SK-MEL-5 (cell line): ENCODE results near the gene APOL1. TPM values are rescaled to one million over a fixed set of nuclear protein-coding genes. Genes with fewer than 3 reads are reported as not detected.

Source experiments
- DNase-seq: peaks from one replicate; pipeline ENCODE4 v3.0.0-alpha.2; 2016; ENCODE audit warnings: low read depth, low spot score
- in situ Hi-C: cut with HindIII; loops from 2 replicates; pipeline ENCODE4 v1.10.0; 2016; ENCODE audit warnings: low sequenced_read_pairs, high pct_unique_total_duplicates, low pct_unique_long_range_greater_than_20kb
- total RNA-seq: library from RNA; depleted of rRNA; stranded (reverse); fragments of >200 nt; shearing (Covaris generic); gene quantifications from 2 replicates; pipeline ENCODE4 v1.2.3, GENCODE V29; 2014

Gene APOL1
- total RNA-seq, 1 experiment from 2014 or later = 2.6 TPM

DNA sequence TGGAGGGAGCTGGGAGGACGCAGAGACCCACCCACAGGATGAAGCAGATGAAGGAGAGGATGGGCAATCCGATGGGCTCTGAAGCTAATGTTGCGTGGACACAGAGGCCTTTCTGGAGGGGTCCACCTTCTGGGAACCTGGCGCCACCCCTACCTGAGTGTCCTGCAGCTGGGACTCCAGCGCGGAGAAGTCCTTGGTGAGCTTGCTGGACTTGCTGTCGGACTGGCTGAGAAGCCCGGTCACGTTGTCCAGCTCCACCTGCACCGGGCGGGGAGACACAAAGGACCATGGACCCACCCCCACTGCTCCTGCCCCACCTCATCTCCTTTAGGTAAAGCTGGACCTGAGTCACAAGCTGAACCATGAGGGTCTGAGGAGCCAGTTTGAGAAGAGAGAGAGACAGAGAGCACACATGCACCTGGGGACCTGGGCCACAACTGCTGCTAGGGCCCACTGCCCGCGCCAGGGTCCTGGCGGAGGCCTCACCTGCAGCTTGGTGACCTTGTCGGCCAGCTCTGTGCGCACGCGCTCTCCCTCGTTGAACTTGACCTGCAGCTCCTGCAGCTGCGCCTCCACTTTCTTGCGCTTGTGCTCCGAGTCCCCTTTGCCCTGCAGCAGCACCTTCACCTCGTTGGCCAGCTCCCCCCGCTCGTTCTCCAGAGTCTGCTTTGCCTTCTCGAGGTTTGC is 40.8 kb downstream of the APOL1 start:
- no peak for DNase-seq
- in situ Hi-C loops = no loop called here

DNA sequence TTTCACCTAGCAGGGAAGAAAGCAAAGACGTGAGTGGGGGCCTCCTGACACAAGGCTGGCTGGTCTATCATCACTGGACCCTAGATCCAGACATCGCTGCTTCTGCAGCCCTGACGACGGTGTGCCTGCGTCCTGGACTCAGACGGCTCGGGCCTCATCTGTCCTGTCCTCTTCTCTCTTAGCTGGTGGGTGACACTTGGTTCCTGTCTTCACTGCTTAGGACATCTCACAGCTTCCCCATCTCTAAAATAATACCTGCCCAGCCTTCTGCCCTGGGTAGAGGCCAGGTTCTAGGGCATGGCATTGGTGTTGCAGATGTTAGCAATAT is 41.3 kb downstream of the APOL1 start:
- in situ Hi-C loops = no loop called here
- no peak for DNase-seq

- in situ Hi-C loops = no loop called here
- no peak for DNase-seq
Measured at GRCh38 chr22:36294801-36295200, 41.9 kb downstream of the APOL1 start.

DNA sequence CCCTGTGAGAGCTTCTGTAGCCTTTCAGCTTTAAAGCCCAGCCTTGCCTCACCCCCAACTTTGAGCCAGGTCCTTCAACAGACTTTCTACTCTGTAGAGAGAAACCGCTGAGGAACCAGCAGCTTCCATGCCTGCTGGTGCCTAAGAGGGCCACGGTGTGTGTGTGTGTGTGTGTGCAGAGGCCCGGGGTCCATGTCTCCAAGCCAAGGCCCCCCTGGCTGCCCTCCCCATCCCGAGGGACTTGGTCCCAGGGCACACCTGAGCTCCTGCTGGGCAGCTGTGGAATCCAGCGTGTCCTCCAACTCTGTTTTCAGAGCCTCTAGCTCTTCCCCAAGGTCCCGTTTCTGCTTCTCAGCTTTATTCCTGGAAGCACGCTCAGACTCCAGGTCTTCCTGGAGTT is 42.3 kb downstream of the APOL1 start:
- in situ Hi-C loops = no loop called here
- no peak for DNase-seq

DNA sequence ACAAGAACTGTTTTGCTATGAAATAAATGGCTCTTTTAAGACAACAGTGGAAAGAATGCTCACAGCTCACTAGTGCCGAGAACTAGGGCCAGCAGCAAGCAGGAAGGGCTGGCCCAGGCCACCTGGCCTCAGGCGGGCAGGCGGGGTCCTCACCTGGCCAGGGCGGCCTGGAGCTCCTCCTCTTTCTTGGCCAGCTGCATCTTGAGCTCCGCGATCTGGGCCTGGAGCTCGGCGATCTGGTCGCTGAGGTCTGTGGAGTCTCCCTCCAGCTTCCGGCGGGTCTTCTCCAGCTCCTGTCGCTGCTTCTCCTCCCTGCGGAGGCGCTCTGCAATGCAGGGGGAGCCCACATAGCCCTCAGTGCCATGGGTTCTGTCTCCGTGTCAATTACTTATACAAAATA is 43.8 kb downstream of the APOL1 start:
- DNase-seq = no peak

DNA sequence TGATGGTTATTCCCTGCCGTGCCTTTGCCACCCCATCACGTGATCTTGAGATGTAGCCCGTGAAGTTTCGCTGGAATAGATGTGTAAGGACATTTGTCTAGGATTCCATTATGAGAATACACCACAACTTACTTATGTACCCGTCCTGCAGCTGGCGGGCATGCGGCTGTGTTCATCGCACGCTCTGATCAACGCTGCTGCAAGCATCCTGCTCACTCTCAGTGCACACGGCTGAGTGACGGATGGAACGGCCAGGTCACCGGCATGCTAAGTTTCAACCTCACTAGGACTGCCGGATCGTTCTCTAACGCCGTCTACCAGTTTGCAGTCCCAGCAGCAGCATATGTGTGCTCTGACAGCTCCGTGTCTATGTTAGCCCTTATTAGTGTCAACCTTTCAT is 44.6 kb downstream of the APOL1 start:
- in situ Hi-C loops = no loop called here
- no peak for DNase-seq

More for the DNA sequence above, 43.8 kb downstream of the APOL1 start:
- in situ Hi-C loops = no loop called here

DNA sequence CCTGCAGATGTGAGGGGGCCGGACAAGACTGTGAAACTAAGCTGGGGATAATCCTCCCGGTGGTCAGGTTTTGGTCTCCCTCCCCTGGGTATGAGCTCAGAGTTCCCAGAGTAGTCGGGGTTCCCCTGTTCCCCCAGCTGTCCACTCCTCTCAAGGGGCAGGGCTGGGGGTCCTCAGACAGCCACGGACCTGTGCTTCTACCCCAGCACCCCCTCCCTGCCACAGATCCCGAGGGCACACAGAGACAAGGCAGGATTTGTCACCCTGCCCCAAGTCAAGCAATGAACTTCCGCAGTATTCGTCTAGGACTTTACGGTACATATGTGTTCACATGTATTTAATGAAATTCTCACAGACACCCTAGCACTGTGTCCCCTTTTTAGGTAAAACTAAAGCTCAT is 45.2 kb downstream of the APOL1 start:
- in situ Hi-C loops = no loop called here
- no peak for DNase-seq

DNA sequence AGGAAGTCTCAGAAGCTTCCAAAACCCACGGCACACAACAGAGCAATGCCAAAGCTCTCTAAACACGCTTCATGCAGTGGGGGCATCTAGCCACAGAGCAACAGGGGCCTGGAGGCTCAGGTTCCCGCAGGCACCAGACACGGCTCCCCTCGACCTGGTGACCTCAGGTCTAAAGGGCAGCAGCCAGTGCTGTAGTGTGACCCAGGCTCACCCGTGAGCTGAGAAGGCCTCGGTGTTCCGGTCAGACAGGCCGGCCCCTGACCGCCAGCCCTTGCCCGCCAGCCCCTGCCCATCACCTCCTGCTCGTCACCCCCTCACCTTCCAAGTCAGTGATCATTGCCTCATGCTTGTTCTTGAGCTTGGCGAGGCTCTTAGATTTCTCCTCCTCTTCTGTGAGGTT is 45.7 kb downstream of the APOL1 start:
- in situ Hi-C loops = no loop called here
- DNase-seq = no peak

GRCh38 chr22:36299295-36299694 is 46.4 kb downstream of the APOL1 start:
- no peak for DNase-seq
- in situ Hi-C loops = no loop called here

- in situ Hi-C loops = no loop called here
- DNase-seq = no peak
Measured at GRCh38 chr22:36299911-36300310, 47.0 kb downstream of the APOL1 start.

DNA sequence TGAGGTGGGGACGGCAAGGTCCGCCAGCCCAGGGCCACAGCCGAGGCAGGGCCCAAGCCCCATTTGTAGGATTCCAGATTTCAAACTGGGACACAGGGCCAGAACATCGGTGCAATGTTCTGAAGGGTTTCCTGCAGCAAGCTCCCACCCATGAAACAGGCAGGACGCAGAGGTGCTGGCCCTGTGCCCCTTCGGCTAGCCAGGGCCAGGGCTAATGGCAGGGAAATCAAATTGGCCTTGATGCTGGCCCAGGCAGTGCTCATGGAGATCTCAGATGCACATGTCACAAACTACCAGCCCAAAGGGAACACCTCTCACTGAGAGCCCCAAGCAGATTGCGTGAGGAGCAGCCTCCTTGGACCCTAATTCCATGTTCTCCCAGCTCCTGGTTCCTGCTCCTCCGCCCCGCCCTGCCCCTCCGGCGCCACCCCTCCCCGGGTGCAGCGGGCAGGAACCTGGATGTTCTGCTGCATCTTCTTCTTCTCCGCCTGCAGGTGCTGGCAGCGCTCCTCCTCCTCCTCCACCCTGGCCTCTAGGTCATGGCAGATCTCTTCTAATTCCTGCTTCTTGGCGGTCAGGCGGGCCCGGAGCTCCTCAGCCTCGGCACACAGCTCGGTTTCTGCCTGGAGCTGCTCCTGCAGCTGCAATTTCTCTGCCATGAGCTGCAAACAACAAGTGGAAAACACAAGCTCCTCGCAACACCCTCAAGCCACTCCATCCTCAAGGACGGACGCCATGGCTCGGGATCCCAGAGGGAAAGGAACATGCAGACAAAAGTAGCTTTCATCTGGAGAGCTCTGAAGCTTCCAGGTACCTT is 47.7 kb downstream of the APOL1 start:
- in situ Hi-C loops = no loop called here

GRCh38 chr22:36301384-36301828 is 48.5 kb downstream of the APOL1 start:
- in situ Hi-C loops = no loop called here
- peak; percentile 68 for DNase-seq

More for the DNA sequence above, 47.7 kb downstream of the APOL1 start:
- DNase-seq = no peak

- DNase-seq = no peak
- in situ Hi-C loops = no loop called here
Measured at GRCh38 chr22:36301851-36302250, 48.9 kb downstream of the APOL1 start.

DNA sequence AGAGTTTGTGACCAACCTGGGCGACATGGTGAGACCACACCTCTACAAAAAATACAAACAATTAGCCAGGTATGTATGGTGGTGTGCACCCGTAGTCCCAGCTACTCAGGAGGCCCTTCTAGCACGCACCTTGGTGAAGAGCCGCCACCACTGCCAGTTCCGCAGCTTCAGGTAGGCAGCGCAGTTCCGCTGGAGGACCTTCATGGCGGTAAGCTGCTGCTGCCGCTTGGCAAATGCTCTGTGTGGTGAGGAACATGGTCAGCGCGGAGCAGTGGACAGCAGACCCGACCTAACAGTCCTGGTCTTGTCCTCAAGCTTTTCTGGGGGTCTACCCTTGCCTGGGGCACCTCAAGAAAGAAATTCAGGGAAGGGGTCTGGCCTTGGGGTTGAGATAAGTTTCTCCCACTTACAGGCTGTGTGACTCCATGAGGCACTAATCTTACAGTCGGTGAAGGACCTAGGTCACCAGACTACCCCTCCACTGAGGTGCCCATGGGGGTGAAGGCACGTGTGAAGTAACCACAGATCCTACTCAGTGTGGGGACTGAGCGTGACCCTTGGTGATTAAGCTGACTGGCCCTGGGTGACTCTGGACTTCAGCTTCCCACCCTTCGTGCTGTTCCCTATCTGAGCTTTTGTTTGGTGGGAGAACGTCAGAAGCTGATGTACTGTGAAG is 49.6 kb downstream of the APOL1 start:
- in situ Hi-C loops = no loop called here
- no peak for DNase-seq

GRCh38 chr22:36303115-36303467 is 50.2 kb downstream of the APOL1 start:
- in situ Hi-C loops = no loop called here
- DNase-seq = no peak

- in situ Hi-C loops = no loop called here
- DNase-seq = no peak
Measured at GRCh38 chr22:36303874-36304273, 50.9 kb downstream of the APOL1 start.

- in situ Hi-C loops = no loop called here
- no peak for DNase-seq
Measured at GRCh38 chr22:36304429-36304828, 51.5 kb downstream of the APOL1 start.

- in situ Hi-C loops = no loop called here
Measured at GRCh38 chr22:36305813-36306212, 52.9 kb downstream of the APOL1 start.

DNA sequence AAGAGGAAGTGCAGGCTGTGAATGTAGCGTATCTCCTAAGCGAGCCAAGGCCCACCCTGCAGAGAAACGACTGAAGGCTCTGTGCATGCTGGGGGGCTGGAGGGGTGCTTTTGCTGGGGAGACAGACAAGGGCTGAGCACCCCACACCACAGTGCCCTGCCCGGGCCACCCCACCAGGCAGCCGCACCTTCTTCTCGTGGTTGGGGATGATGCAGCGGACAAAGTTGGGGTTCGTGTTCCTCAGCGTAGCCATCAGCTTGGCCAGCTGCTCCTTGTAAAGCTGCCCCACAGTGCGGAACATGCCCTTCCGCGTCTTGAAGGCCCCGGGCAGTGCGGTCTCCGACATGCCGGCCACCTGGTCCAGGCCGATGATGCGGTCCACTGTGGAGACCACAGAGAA is 53.3 kb downstream of the APOL1 start:
- in situ Hi-C loops = no loop called here
- no peak for DNase-seq

More at GRCh38 chr22:36305813-36306212, 52.9 kb downstream of the APOL1 start:
- no peak for DNase-seq
